ENCODE data around the gene GNA14.
A peak's percentile ranks its signal among the peaks of the same experiment; 100 is the strongest.

The GNA14 gene

DNA sequence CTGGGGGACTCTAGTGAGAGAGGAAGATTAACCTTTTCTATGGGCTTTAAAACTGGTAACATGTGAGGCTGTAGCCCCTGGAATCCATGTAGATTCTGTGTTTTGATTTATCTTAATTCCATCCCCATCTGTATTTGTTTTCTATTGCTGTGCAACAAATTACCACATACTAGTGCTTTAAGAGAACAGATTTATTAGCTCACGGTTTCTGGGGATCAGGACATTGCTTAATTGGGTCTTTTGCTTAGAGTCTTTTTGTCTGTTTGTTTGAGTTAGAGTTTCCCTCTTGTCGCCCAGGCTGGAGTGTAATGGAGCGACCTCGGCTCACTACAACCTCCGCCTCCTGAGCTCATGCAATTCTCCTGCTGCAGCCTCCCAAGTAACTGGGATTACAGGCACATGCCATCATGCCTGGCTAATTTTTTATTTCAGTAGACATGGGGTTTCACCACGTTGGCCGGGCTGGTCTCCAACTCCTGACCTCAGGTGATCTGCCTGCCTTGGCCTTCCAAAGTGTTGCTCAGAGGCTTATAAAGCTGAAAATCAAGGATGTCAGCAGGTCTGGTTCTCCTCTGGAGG is 29.9 kb upstream of the GNA14 start:
- Histone ChIP-seq H3K36me3 (ENCODE audit: control insufficient read depth in 1 of 2, insufficient read depth in 2 of 2, low read length in 2 of 2) (no peaks in the 10 kb centered on the region), H3K9me3 (ENCODE audit: insufficient read depth, low read depth, low read length) (no peaks in the 10 kb centered on the region), H3K18ac (ENCODE audit: low read length) (no peak overlapping the region), H3K9ac (ENCODE audit: low read length) (no peak overlapping the region), H4K91ac (ENCODE audit: low read depth, low read length) (no peak overlapping the region), H3K23ac (ENCODE audit: low read length) (no peak overlapping the region), H3K79me2 (ENCODE audit: control insufficient read depth, insufficient read depth, low read length, poor library complexity) (no peaks in the 10 kb centered on the region), H4K12ac (ENCODE audit: low read depth, low read length) (no peak overlapping the region), H3K4me3 (ENCODE audit: low read depth, low read length) (no peak overlapping the region), H3K79me1 (ENCODE audit: low read length) (no peaks in the 10 kb centered on the region), H3K4ac (ENCODE audit: low read depth, low read length) (no peak overlapping the region), H3K27ac (ENCODE audit: low read depth, low read length) (no peak overlapping the region), H2AFZ (ENCODE audit: insufficient read depth, low read length, poor library complexity) (no peak overlapping the region), H3K4me1 (ENCODE audit: control insufficient read depth in 1 of 2, insufficient read depth in 2 of 2, low read length in 2 of 2) (no peaks in the 10 kb centered on the region), H2AK5ac (ENCODE audit: low read length) (no peak overlapping the region), H3K14ac (ENCODE audit: low read length) (no peak overlapping the region), H4K8ac (ENCODE audit: low read depth, low read length) (no peak overlapping the region), H2BK5ac (ENCODE audit: low read depth, low read length, poor library complexity) (no peak overlapping the region), H3K27me3 (ENCODE audit: insufficient read depth, low read length) (no peaks in the 10 kb centered on the region), H3K4me2 (ENCODE audit: low read length) (no peak overlapping the region), H2BK120ac (ENCODE audit: insufficient read depth, low read length, poor library complexity) (no peak overlapping the region), H2BK12ac (ENCODE audit: low read length) (no peak overlapping the region)
- DNase-seq = no peak
- no CpG with 5 or more reads among the region's 7 CpGs for WGBS (ENCODE audit: extremely low coverage, insufficient coverage, insufficient read length)

DNA sequence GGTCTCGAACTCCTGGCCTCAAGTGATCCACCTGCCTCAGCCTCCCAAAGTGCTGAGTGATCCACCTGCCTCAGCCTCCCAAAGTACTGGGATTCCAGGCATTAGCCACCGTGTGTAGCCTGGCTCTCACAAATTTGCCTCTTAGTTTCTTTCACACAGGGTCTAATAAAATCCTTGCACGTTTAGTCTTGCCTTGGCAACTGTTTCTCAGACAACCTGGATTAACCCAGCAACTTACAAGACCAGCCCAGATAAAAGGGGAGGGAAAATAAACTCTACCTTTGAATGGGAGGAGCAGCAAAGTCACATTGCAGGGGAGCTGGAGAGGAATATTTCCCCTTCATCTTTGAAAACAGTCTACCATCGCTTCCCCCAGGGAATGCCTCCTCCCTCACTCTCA is 29.3 kb upstream of the GNA14 start:
- no peak overlapping the region for H2BK120ac ChIP-seq (ENCODE audit: insufficient read depth, low read length, poor library complexity)
- H3K4ac ChIP-seq (ENCODE audit: low read depth, low read length) = no peak overlapping the region
- no peak overlapping the region for H4K12ac ChIP-seq (ENCODE audit: low read depth, low read length)
- H3K18ac ChIP-seq (ENCODE audit: low read length) = no peak overlapping the region
- no peak overlapping the region for H3K14ac ChIP-seq (ENCODE audit: low read length)
- no peak overlapping the region for H2BK5ac ChIP-seq (ENCODE audit: low read depth, low read length, poor library complexity)
- no peak overlapping the region for H2BK12ac ChIP-seq (ENCODE audit: low read length)
- H3K9me3 ChIP-seq (ENCODE audit: insufficient read depth, low read depth, low read length) = no peaks in the 10 kb centered on the region
- H3K4me2 ChIP-seq (ENCODE audit: low read length) = no peak overlapping the region
- no peak overlapping the region for H2AK5ac ChIP-seq (ENCODE audit: low read length)
- no peak overlapping the region for H3K4me3 ChIP-seq (ENCODE audit: low read depth, low read length)
- H3K79me2 ChIP-seq (ENCODE audit: control insufficient read depth, insufficient read depth, low read length, poor library complexity) = no peaks in the 10 kb centered on the region
- no peak overlapping the region for H4K8ac ChIP-seq (ENCODE audit: low read depth, low read length)
- H3K36me3 ChIP-seq (ENCODE audit: control insufficient read depth in 1 of 2, insufficient read depth in 2 of 2, low read length in 2 of 2) = no peaks in the 10 kb centered on the region
- H2AFZ ChIP-seq (ENCODE audit: insufficient read depth, low read length, poor library complexity) = no peak overlapping the region
- DNase-seq = no peak
- WGBS (ENCODE audit: extremely low coverage, insufficient coverage, insufficient read length) = no CpG with 5 or more reads among the region's 4 CpGs
- no peaks in the 10 kb centered on the region for H3K4me1 ChIP-seq (ENCODE audit: control insufficient read depth in 1 of 2, insufficient read depth in 2 of 2, low read length in 2 of 2)
- H3K23ac ChIP-seq (ENCODE audit: low read length) = no peak overlapping the region
- H3K9ac ChIP-seq (ENCODE audit: low read length) = peak overlapping the region; percentile 44
- H3K27ac ChIP-seq (ENCODE audit: low read depth, low read length) = no peak overlapping the region
- H3K27me3 ChIP-seq (ENCODE audit: insufficient read depth, low read length) = no peaks in the 10 kb centered on the region
- H3K79me1 ChIP-seq (ENCODE audit: low read length) = no peaks in the 10 kb centered on the region
- H4K91ac ChIP-seq (ENCODE audit: low read depth, low read length) = no peak overlapping the region

DNA sequence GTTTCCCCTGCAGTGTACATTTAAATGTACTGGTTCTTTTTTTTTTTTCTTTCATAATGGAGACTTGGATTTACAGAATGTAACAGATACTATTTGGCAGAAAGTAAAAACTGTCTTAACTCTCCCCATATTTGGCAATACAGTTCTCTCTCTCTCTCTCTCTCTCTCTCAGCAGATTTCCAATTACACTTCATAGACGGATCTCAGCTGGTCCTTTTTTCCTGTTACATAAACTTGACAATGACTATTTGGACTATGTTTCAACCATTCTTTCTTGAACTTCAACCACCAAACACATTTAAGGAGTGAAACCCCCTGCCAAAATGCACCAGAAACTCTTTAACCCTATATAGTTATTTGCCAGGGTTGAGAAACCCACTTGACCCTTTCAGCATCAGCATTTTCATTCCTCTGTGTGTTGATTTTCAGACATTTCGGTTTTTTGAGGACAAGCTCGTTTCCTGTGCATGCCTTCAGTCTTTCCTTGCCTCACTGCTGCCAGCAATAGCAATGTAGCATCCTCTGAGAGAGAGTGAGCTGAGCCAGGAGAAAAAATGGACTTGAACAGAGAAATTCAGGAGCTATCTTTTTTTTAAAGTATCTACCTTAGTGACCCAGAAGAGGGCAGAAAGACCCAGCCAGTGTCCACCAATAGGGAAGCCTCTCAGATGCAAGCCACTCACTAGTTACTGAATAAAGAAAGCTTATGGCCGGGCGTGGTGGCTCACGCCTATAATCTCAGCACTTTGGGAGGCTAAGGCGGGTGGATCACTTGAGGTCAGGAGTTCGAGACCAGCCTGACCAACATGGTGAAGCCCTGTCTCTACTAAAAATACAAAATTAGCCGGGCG is 26.0 kb upstream of the GNA14 start:
- Histone ChIP-seq H3K79me1 (ENCODE audit: low read length) (no peaks in the 10 kb centered on the region), H2BK12ac (ENCODE audit: low read length) (no peak overlapping the region), H4K8ac (ENCODE audit: low read depth, low read length) (no peak overlapping the region), H2AK5ac (ENCODE audit: low read length) (no peak overlapping the region), H3K23ac (ENCODE audit: low read length) (no peak overlapping the region), H3K27me3 (ENCODE audit: insufficient read depth, low read length) (no peaks in the 10 kb centered on the region), H2BK120ac (ENCODE audit: insufficient read depth, low read length, poor library complexity) (no peak overlapping the region), H3K27ac (ENCODE audit: low read depth, low read length) (no peak overlapping the region), H3K4me1 (ENCODE audit: control insufficient read depth in 1 of 2, insufficient read depth in 2 of 2, low read length in 2 of 2) (no peaks in the 10 kb centered on the region), H3K9ac (ENCODE audit: low read length) (no peak overlapping the region), H3K9me3 (ENCODE audit: insufficient read depth, low read depth, low read length) (no peaks in the 10 kb centered on the region), H3K4ac (ENCODE audit: low read depth, low read length) (no peak overlapping the region), H4K91ac (ENCODE audit: low read depth, low read length) (no peak overlapping the region), H4K12ac (ENCODE audit: low read depth, low read length) (no peak overlapping the region), H3K4me2 (ENCODE audit: low read length) (no peak overlapping the region), H2AFZ (ENCODE audit: insufficient read depth, low read length, poor library complexity) (no peak overlapping the region), H3K18ac (ENCODE audit: low read length) (no peak overlapping the region), H3K4me3 (ENCODE audit: low read depth, low read length) (no peak overlapping the region), H3K36me3 (ENCODE audit: control insufficient read depth in 1 of 2, insufficient read depth in 2 of 2, low read length in 2 of 2) (no peaks in the 10 kb centered on the region), H2BK5ac (ENCODE audit: low read depth, low read length, poor library complexity) (no peak overlapping the region), H3K79me2 (ENCODE audit: control insufficient read depth, insufficient read depth, low read length, poor library complexity) (no peaks in the 10 kb centered on the region), H3K14ac (ENCODE audit: low read length) (no peak overlapping the region)
- no CpG with 5 or more reads among the region's 10 CpGs for WGBS (ENCODE audit: extremely low coverage, insufficient coverage, insufficient read length)
- peak in 1 of 2 donors; percentile 31 for DNase-seq

DNA sequence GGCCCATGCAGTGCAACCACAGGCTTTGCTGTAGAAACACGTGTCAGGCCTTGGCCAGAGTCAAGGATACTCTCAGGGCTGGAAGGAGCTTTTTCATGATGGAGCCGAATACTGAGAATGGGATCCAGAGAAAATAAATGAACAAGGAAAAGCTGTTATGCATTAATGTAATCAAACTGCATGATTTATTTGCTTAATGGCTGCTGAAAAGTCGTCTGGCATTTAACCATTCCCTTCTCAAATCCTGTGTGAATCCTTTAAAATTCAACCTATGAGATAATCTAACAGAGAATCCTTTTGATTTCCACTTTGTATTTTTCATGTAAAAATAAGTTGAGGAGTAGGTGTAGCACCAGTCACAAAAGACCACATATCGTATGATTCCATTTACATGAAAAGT is 24.1 kb upstream of the GNA14 start:
- no peak overlapping the region for H2BK5ac ChIP-seq (ENCODE audit: low read depth, low read length, poor library complexity)
- H3K9me3 ChIP-seq (ENCODE audit: insufficient read depth, low read depth, low read length) = no peaks in the 10 kb centered on the region
- no peaks in the 10 kb centered on the region for H3K36me3 ChIP-seq (ENCODE audit: control insufficient read depth in 1 of 2, insufficient read depth in 2 of 2, low read length in 2 of 2)
- no peak overlapping the region for H4K8ac ChIP-seq (ENCODE audit: low read depth, low read length)
- no peak overlapping the region for H2AK5ac ChIP-seq (ENCODE audit: low read length)
- H3K18ac ChIP-seq (ENCODE audit: low read length) = no peak overlapping the region
- no peak overlapping the region for H4K12ac ChIP-seq (ENCODE audit: low read depth, low read length)
- H3K79me2 ChIP-seq (ENCODE audit: control insufficient read depth, insufficient read depth, low read length, poor library complexity) = no peaks in the 10 kb centered on the region
- H2AFZ ChIP-seq (ENCODE audit: insufficient read depth, low read length, poor library complexity) = no peak overlapping the region
- H3K4me2 ChIP-seq (ENCODE audit: low read length) = no peak overlapping the region
- H3K27ac ChIP-seq (ENCODE audit: low read depth, low read length) = no peak overlapping the region
- no peaks in the 10 kb centered on the region for H3K79me1 ChIP-seq (ENCODE audit: low read length)
- peak overlapping the region; percentile 56 for H2BK120ac ChIP-seq (ENCODE audit: insufficient read depth, low read length, poor library complexity)
- no peak overlapping the region for H3K4me3 ChIP-seq (ENCODE audit: low read depth, low read length)
- no peak overlapping the region for H2BK12ac ChIP-seq (ENCODE audit: low read length)
- no CpG with 5 or more reads among the region's 4 CpGs for WGBS (ENCODE audit: extremely low coverage, insufficient coverage, insufficient read length)
- H3K9ac ChIP-seq (ENCODE audit: low read length) = no peak overlapping the region
- DNase-seq = no peak
- no peaks in the 10 kb centered on the region for H3K4me1 ChIP-seq (ENCODE audit: control insufficient read depth in 1 of 2, insufficient read depth in 2 of 2, low read length in 2 of 2)
- H4K91ac ChIP-seq (ENCODE audit: low read depth, low read length) = no peak overlapping the region
- H3K4ac ChIP-seq (ENCODE audit: low read depth, low read length) = no peak overlapping the region
- H3K27me3 ChIP-seq (ENCODE audit: insufficient read depth, low read length) = no peaks in the 10 kb centered on the region
- H3K23ac ChIP-seq (ENCODE audit: low read length) = no peak overlapping the region
- peak overlapping the region; percentile 34 for H3K14ac ChIP-seq (ENCODE audit: low read length)

Data from trophoblast cell (in vitro differentiated cells and primary cell).